PC-3 (cell line): ENCODE data around the gene RTP5. TPM values are rescaled to one million over a fixed set of nuclear protein-coding genes. Genes with fewer than 3 reads are reported as not detected.
"Not testable (repeated sequence)": the region's sequence is repeated elsewhere in the genome, so short reads cannot be mapped to it uniquely, and the experiment has no call there.

Source experiments
- ATAC-seq: fragments of 200-7000 bp; cut with Tn5 transposase; 2 replicates; pipeline ENCODE4 v1.9.1; 2020; ENCODE audit warnings: mild to moderate bottlenecking, moderate library complexity
- BruUV-seq: library from RNA; stranded (reverse); fragments of 400-500 nt; replicated peaks from 2 replicates; lab custom pipeline; 2021; lab: Mats Ljungman, UMichigan
- CTCF ChIA-PET: fragments of 300-600 bp; sonication (Branson Sonifier 250); formaldehyde crosslinking; loops from one replicate; lab custom pipeline; 2022; ENCODE audit warnings: antibody characterized with exemption; lab: Charles Lee
- POLR2A ChIA-PET: fragments of 300-600 bp; sonication (Branson Sonifier 250); formaldehyde crosslinking; loops from one replicate; lab custom pipeline; 2022; ENCODE audit warnings: antibody characterized with exemption; ENCODE audit not compliant: unreplicated experiment; lab: Charles Lee
- DNase-seq: peaks from one replicate; pipeline ENCODE4 v3.0.0-alpha.2; 2015
- H2AFZ ChIP-seq: fragments of 300-600 bp; sonication (generic); 2 replicates; pipeline ENCODE4 v1.6.0; 2016; ENCODE audit warnings: antibody characterized with exemption, low read length
- H3F3A ChIP-seq: fragments of 300-600 bp; sonication (generic); one replicate; pipeline ENCODE4 v1.6.0; 2017; ENCODE audit warnings: antibody characterized with exemption, low read length, control low read depth, mild to moderate bottlenecking; ENCODE audit not compliant: unreplicated experiment
- H3K27ac ChIP-seq: fragments of 300-600 bp; sonication (generic); 2 replicates; pipeline ENCODE4 v1.5.1; 2016; ENCODE audit warnings: mild to moderate bottlenecking, low read length
- H3K27me3 ChIP-seq: fragments of 300-600 bp; sonication (generic); 2 replicates; pipeline ENCODE4 v1.6.1; 2016; ENCODE audit warnings: low read length, mixed read lengths
- H3K36me3 ChIP-seq: fragments of 300-600 bp; sonication (generic); 2 replicates; pipeline ENCODE4 v1.6.1; 2016; ENCODE audit warnings: low read depth, mixed run types, low read length, mixed read lengths
- H3K4me1 ChIP-seq: fragments of 300-600 bp; sonication (generic); 2 replicates; pipeline ENCODE4 v1.5.1; 2016; ENCODE audit warnings: low read length; ENCODE audit not compliant: insufficient read depth
- H3K4me2 ChIP-seq: fragments of 300-600 bp; sonication (generic); 2 replicates; pipeline ENCODE4 v1.6.0; 2016; ENCODE audit warnings: low read length
- H3K4me3 ChIP-seq: fragments of 300-600 bp; sonication (generic); 2 replicates; pipeline ENCODE4 v1.5.1; 2016; ENCODE audit warnings: mild to moderate bottlenecking, low read length, mixed read lengths
- H3K79me2 ChIP-seq: fragments of 300-600 bp; sonication (generic); 2 replicates; pipeline ENCODE4 v1.6.1; 2017; ENCODE audit warnings: low read length, mixed read lengths
- H3K9ac ChIP-seq: fragments of 300-600 bp; sonication (generic); 2 replicates; pipeline ENCODE4 v1.6.0; 2016; ENCODE audit warnings: mild to moderate bottlenecking, low read length
- H3K9me2 ChIP-seq: fragments of 300-600 bp; sonication (generic); replicated peaks from 2 replicates; pipeline ENCODE4 v1.6.1; 2016; ENCODE audit warnings: mixed run types, low read length, mixed read lengths
- H3K9me3 ChIP-seq: fragments of 300-600 bp; sonication (generic); 2 replicates; pipeline ENCODE4 v1.6.1; 2016; ENCODE audit warnings: low read length, mixed read lengths
- H4K20me1 ChIP-seq: fragments of 300-600 bp; sonication (generic); 2 replicates; pipeline ENCODE4 v1.6.1; 2016; ENCODE audit warnings: low read length, mixed read lengths
- CTCF ChIP-seq: fragments of 300-600 bp; sonication (generic); conservative IDR thresholded peaks from 2 replicates; pipeline ENCODE4 v1.5.1; 2017; ENCODE audit warnings: antibody characterized with exemption, low read depth, mild to moderate bottlenecking, low read length
- EZH2 ChIP-seq: fragments of 300-600 bp; sonication (generic); IDR thresholded peaks from one replicate; pipeline ENCODE4 v1.6.1; 2017; ENCODE audit warnings: antibody characterized with exemption, mild to moderate bottlenecking, low read length; ENCODE audit not compliant: unreplicated experiment
- EZH2phosphoT487 ChIP-seq: fragments of 300-600 bp; sonication (generic); IDR thresholded peaks from 2 replicates; pipeline ENCODE4 v1.6.1; 2018; ENCODE audit warnings: mild to moderate bottlenecking, antibody characterized with exemption, low read length, borderline replicate concordance
- intact Hi-C: fragments of 100-400 bp; cut with micrococcal nuclease; formaldehyde crosslinking; loops from 2 replicates; pipeline ENCODE4 v1.9.0; 2023
- total RNA-seq: library from RNA; depleted of rRNA; stranded (reverse); fragments of >200 nt; gene quantifications from 2 replicates; pipeline ENCODE4 v1.2.3, GENCODE V29; 2014

Gene RTP5
- total RNA-seq, 1 experiment from 2014 or later, result not detected

DNA sequence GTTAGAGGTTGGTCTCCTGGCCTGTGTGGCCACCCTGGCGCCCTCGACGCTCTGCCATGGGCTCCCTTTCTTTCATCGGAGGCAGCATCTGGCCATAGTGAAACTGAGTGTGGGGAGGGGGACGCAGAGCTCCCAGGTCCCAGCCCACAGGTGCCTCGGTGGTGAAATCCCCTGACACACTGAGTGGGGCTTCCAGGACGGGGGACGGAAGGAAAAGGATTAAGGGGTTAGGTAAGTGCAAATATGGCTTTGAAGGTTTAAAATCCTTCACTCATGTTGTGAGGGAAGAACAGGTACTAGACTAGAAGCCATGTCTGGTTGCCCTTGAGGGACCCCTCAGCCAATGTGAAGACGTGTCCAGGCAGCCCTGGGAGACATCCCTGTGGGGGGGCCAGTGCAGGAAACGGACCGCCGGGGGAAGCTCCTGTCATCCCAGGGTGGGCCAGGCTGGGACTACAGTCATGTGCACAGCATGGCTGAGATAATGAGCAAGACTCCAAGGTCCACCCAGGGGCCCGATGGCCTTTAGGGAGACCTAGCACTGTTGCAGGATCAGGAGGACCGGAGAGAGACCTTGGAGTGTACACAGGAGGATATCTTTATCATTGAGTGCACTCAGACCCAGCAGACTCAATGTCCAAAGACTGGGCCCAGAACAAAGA lies 36.3 kb downstream of the RTP5 start:
- Histone ChIP-seq H3K4me3 (no peak overlapping the region), H3K9ac (no peak overlapping the region), H3K27me3 (no peaks in the 10 kb centered on the region), H3F3A (no peaks in the 10 kb centered on the region), H3K79me2 (no peaks in the 10 kb centered on the region), H3K4me2 (no peak overlapping the region), H4K20me1 (no peaks in the 10 kb centered on the region), H3K9me3 (no peaks in the 10 kb centered on the region), H3K9me2 (no peaks in the 10 kb centered on the region), H2AFZ (no peak overlapping the region), H3K4me1 (no peaks in the 10 kb centered on the region), H3K27ac (no peak overlapping the region), H3K36me3 (no peaks in the 10 kb centered on the region)
- ChIA-PET CTCF (no interaction called here), POLR2A (no interaction called here)
- DNase-seq, result no peak
- ATAC-seq, result no peak
- no TSS peak for BruUV-seq
- TF ChIP-seq CTCF (no peak), EZH2 (no peak), EZH2phosphoT487 (no peak)
- intact Hi-C loops, result no loop called here

- H3K9me3 ChIP-seq, CTCF ChIA-PET, H3K9ac ChIP-seq, H4K20me1 ChIP-seq, BruUV-seq, H2AFZ ChIP-seq, POLR2A ChIA-PET, H3K4me2 ChIP-seq, H3K9me2 ChIP-seq, H3K27ac ChIP-seq, H3K36me3 ChIP-seq, DNase-seq, H3K4me3 ChIP-seq, ATAC-seq, intact Hi-C loops, H3K79me2 ChIP-seq, H3F3A ChIP-seq, H3K27me3 ChIP-seq, H3K4me1 ChIP-seq: not testable (repeated sequence)
These were observed 36.8 kb downstream of the RTP5 start for GRCh38 chr2:241906378-241906770.

DNA sequence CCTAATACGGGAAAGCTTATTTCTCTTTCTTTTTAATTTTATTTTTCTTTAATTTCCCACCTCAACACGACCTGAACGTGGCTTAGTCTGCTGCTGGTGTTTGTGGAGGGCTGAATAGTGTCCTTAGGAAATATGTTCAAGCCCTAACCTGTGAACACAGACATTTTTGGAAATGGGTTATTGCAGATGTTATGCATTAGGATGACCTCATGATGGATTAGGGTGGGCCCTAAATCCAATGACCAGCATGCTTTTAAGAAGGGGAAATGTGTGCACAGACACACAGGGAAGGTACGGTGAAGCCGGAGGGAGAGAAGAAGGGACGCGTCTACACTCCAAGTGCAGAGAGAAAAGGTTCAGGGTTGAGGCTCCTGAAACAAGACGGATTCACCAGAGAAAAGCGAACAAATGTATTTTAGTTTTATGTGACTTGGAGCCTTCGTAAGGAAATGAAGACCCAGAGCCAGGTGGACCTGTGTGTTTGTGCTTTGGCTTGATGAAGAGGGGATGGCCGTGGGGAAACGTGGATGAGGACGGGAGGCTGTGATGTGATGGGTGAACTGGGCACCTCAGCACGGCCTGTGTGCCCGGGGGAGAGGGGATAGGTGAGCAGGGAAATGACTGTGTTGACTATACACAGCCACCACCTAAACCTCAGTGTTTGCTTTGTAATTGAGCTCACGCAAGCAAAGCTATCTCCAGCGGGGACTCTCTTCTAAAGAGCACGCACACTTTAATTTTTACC lies 37.5 kb downstream of the RTP5 start:
- DNase-seq, result no peak
- POLR2A ChIA-PET, result no interaction called here
- ATAC-seq, result no peak

DNA sequence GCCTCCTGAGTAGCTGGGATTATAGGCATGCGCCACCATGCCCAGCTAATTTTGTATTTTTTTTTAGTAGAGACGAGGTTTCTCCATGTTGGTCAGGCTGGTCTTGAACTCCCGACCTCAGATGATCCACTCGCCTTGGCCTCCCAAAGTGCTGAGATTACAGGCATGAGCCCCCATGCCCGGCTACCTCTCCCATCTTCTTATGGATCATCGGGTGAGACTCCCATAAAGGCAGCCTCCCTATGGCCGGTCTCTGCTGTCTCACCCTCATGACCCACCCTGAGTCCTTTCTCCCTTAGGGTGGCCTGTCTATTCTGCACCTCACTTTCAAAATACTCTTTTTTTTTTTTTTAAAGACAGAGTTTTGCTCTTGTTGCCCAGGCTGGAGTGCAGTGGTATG lies 38.3 kb downstream of the RTP5 start:
- H3K4me1 ChIP-seq, H3K9ac ChIP-seq, H2AFZ ChIP-seq, H4K20me1 ChIP-seq, H3F3A ChIP-seq, H3K79me2 ChIP-seq, ATAC-seq, CTCF ChIA-PET, intact Hi-C loops, H3K27ac ChIP-seq, BruUV-seq, H3K4me3 ChIP-seq, POLR2A ChIA-PET, H3K4me2 ChIP-seq, DNase-seq, H3K36me3 ChIP-seq, H3K27me3 ChIP-seq, H3K9me3 ChIP-seq, H3K9me2 ChIP-seq: not testable (repeated sequence)

More for the DNA sequence above, 37.5 kb downstream of the RTP5 start:
- Histone ChIP-seq H4K20me1 (no peaks in the 10 kb centered on the region), H3K27me3 (no peaks in the 10 kb centered on the region), H3F3A (no peaks in the 10 kb centered on the region), H3K9ac (no peak overlapping the region), H3K4me3 (no peak overlapping the region), H3K4me1 (no peaks in the 10 kb centered on the region), H3K9me2 (no peaks in the 10 kb centered on the region), H3K79me2 (no peaks in the 10 kb centered on the region), H3K27ac (no peak overlapping the region), H3K9me3 (no peaks in the 10 kb centered on the region), H3K4me2 (no peak overlapping the region), H2AFZ (no peak overlapping the region), H3K36me3 (no peaks in the 10 kb centered on the region)
- TF ChIP-seq CTCF (no peak), EZH2phosphoT487 (no peak), EZH2 (no peak)
- CTCF ChIA-PET, result no interaction called here
- intact Hi-C loops, result no loop called here
- BruUV-seq, result no TSS peak
